Suprapubic skin (tissue), 4 donors: ENCODE results near the gene MPP3.

Experiments used
- CTCF ChIP-seq, 2 donors: fragments of 200-600 bp in 1 of 2; fragments of 450-650 bp in 1 of 2; sonication (generic) in 1 of 2; IDR thresholded peaks; one replicate each; pipeline ENCODE4 v1.5.1; 2016 to 2019; ENCODE audit warnings: antibody characterized with exemption in 2 of 2, mild to moderate bottlenecking in 1 of 2, moderate library complexity in 1 of 2
- EP300 ChIP-seq: sonication (generic); formaldehyde crosslinking; IDR thresholded peaks from one replicate; pipeline ENCODE4 v1.6.1; 2017; ENCODE audit warnings: antibody characterized with exemption
- POLR2A ChIP-seq, 2 donors: fragments of 450-650 bp; IDR thresholded peaks; one replicate each; pipeline ENCODE4 v1.6.1; 2017; ENCODE audit warnings: antibody characterized with exemption in 2 of 2, mild to moderate bottlenecking in 2 of 2, moderate library complexity in 2 of 2
- POLR2AphosphoS5 ChIP-seq, 3 donors: sonication (generic); formaldehyde crosslinking; IDR thresholded peaks; one replicate each; pipeline ENCODE4 v1.6.1; 2017; ENCODE audit warnings: antibody characterized with exemption in 3 of 3

GRCh38 chr17:43767713-43768059, 65.3 kb downstream of the MPP3 start:
- no peak for TF ChIP-seq CTCF (IDR thresholded peaks at IDR 0.05)
- TF ChIP-seq POLR2AphosphoS5 (IDR thresholded peaks at IDR 0.05) = no peak
- no peak for TF ChIP-seq POLR2A (IDR thresholded peaks at IDR 0.05)
- no peak for TF ChIP-seq EP300
